ENCODE measurements around the gene YAE1. TPM values are rescaled to one million over a fixed set of nuclear protein-coding genes. Genes with fewer than 3 reads are reported as not detected.

The YAE1 gene
- total RNA-seq, 1 experiment from 2014 or later: 21.9 TPM

DNA sequence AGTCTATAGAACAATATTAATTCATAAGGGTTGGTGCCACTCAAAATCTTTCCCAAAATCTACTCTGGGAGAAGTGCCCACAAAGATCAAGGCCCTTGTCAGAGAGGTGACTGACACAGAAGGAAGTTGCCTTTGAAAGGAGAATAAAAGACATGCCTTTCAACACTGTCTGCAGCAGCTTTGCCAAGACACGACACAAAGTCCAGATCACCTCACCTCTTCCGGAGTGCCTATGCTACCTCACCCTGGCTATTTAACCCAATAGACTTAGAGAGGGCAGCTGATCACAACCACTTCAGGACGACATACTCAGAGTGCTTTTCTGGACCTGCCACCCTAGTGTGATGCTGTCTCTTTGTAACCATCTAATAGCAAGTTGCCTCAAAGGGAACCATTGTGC lies 49.0 kb upstream of the YAE1 start:
- DNase-seq (ENCODE audit: low spot score): no peak
- Mint-ChIP-seq H3K9me3 (no peaks in the 10 kb centered on the region), H3K27ac (no peak overlapping the region), H3K4me3 (no peak overlapping the region), H3K4me1 (peaks cover 9% of the 10 kb centered on the region), H3K36me3 (no peaks in the 10 kb centered on the region), H3K27me3 (ENCODE audit: low read depth) (no peaks in the 10 kb centered on the region)
- POLR2A ChIA-PET: no interaction called here
- no peak for ATAC-seq
- no peak for TF ChIP-seq SP1 (CRISPR knock-in tag; conservative IDR thresholded peaks at IDR 0.05)
- CTCF ChIA-PET: no interaction called here

DNA sequence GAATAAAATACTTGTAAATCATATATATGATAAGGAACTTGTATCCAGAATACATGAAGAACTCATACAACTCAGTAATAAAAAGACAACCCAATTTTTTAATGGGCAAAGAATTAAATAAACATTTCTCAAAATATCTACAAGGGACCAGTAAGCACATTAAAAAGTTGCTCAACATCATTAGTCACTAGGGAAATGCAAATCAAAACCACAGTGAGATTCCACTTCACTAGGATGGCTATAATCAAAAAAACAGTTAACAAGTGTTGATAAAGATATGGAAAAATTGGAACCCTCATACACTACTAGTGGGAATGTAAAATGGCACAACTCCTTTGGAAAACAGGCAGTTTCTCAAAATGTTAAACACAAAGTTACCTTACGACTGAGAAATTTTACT lies 40.3 kb upstream of the YAE1 start:
- Mint-ChIP-seq H3K9me3 (no peaks in the 10 kb centered on the region), H3K36me3 (no peaks in the 10 kb centered on the region), H3K4me1 (peaks cover 17% of the 10 kb centered on the region), H3K4me3 (no peak overlapping the region), H3K27ac (no peak overlapping the region), H3K27me3 (ENCODE audit: low read depth) (no peaks in the 10 kb centered on the region)
- DNase-seq (ENCODE audit: low spot score) (no peak), ATAC-seq (no peak)
- TF ChIP-seq ESRRA (CRISPR knock-in tag; IDR thresholded peaks at IDR 0.05; ENCODE audit: borderline replicate concordance): no peak
- TF ChIP-seq, protein P1, sequence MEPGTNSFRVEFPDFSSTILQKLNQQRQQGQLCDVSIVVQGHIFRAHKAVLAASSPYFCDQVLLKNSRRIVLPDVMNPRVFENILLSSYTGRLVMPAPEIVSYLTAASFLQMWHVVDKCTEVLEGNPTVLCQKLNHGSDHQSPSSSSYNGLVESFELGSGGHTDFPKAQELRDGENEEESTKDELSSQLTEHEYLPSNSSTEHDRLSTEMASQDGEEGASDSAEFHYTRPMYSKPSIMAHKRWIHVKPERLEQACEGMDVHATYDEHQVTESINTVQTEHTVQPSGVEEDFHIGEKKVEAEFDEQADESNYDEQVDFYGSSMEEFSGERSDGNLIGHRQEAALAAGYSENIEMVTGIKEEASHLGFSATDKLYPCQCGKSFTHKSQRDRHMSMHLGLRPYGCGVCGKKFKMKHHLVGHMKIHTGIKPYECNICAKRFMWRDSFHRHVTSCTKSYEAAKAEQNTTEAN (CRISPR knock-in tag; IDR thresholded peaks at IDR 0.05): no peak
- TF ChIP-seq GTF2I (CRISPR knock-in tag; conservative IDR thresholded peaks at IDR 0.05): no peak
- no peak for TF ChIP-seq MXD4 (CRISPR knock-in tag; IDR thresholded peaks at IDR 0.05; ENCODE audit: borderline replicate concordance)
- no peak for TF ChIP-seq FOXK1 (CRISPR knock-in tag; IDR thresholded peaks at IDR 0.05)
- TF ChIP-seq ZBTB21 (CRISPR knock-in tag; IDR thresholded peaks at IDR 0.05; ENCODE audit: borderline replicate concordance): no peak
- TF ChIP-seq, protein P2, sequence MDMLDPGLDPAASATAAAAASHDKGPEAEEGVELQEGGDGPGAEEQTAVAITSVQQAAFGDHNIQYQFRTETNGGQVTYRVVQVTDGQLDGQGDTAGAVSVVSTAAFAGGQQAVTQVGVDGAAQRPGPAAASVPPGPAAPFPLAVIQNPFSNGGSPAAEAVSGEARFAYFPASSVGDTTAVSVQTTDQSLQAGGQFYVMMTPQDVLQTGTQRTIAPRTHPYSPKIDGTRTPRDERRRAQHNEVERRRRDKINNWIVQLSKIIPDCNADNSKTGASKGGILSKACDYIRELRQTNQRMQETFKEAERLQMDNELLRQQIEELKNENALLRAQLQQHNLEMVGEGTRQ (CRISPR knock-in tag; IDR thresholded peaks at IDR 0.05): no peak
- TF ChIP-seq ZNF396 (CRISPR knock-in tag; IDR thresholded peaks at IDR 0.05; ENCODE audit: borderline replicate concordance): no peak
- TF ChIP-seq NR1H2 (CRISPR knock-in tag; IDR thresholded peaks at IDR 0.05): no peak
- TF ChIP-seq, protein P3, sequence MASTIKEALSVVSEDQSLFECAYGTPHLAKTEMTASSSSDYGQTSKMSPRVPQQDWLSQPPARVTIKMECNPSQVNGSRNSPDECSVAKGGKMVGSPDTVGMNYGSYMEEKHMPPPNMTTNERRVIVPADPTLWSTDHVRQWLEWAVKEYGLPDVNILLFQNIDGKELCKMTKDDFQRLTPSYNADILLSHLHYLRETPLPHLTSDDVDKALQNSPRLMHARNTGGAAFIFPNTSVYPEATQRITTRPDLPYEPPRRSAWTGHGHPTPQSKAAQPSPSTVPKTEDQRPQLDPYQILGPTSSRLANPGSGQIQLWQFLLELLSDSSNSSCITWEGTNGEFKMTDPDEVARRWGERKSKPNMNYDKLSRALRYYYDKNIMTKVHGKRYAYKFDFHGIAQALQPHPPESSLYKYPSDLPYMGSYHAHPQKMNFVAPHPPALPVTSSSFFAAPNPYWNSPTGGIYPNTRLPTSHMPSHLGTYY (CRISPR knock-in tag; IDR thresholded peaks at IDR 0.05): no peak
- TF ChIP-seq, protein P4, sequence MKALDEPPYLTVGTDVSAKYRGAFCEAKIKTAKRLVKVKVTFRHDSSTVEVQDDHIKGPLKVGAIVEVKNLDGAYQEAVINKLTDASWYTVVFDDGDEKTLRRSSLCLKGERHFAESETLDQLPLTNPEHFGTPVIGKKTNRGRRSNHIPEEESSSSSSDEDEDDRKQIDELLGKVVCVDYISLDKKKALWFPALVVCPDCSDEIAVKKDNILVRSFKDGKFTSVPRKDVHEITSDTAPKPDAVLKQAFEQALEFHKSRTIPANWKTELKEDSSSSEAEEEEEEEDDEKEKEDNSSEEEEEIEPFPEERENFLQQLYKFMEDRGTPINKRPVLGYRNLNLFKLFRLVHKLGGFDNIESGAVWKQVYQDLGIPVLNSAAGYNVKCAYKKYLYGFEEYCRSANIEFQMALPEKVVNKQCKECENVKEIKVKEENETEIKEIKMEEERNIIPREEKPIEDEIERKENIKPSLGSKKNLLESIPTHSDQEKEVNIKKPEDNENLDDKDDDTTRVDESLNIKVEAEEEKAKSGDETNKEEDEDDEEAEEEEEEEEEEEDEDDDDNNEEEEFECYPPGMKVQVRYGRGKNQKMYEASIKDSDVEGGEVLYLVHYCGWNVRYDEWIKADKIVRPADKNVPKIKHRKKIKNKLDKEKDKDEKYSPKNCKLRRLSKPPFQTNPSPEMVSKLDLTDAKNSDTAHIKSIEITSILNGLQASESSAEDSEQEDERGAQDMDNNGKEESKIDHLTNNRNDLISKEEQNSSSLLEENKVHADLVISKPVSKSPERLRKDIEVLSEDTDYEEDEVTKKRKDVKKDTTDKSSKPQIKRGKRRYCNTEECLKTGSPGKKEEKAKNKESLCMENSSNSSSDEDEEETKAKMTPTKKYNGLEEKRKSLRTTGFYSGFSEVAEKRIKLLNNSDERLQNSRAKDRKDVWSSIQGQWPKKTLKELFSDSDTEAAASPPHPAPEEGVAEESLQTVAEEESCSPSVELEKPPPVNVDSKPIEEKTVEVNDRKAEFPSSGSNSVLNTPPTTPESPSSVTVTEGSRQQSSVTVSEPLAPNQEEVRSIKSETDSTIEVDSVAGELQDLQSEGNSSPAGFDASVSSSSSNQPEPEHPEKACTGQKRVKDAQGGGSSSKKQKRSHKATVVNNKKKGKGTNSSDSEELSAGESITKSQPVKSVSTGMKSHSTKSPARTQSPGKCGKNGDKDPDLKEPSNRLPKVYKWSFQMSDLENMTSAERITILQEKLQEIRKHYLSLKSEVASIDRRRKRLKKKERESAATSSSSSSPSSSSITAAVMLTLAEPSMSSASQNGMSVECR (CRISPR knock-in tag; IDR thresholded peaks at IDR 0.05; ENCODE audit: borderline replicate concordance): no peak
- no peak for TF ChIP-seq CREM (CRISPR knock-in tag; IDR thresholded peaks at IDR 0.05)
- TF ChIP-seq HMGA2 (CRISPR knock-in tag; IDR thresholded peaks at IDR 0.05): no peak
- TF ChIP-seq, protein P5, sequence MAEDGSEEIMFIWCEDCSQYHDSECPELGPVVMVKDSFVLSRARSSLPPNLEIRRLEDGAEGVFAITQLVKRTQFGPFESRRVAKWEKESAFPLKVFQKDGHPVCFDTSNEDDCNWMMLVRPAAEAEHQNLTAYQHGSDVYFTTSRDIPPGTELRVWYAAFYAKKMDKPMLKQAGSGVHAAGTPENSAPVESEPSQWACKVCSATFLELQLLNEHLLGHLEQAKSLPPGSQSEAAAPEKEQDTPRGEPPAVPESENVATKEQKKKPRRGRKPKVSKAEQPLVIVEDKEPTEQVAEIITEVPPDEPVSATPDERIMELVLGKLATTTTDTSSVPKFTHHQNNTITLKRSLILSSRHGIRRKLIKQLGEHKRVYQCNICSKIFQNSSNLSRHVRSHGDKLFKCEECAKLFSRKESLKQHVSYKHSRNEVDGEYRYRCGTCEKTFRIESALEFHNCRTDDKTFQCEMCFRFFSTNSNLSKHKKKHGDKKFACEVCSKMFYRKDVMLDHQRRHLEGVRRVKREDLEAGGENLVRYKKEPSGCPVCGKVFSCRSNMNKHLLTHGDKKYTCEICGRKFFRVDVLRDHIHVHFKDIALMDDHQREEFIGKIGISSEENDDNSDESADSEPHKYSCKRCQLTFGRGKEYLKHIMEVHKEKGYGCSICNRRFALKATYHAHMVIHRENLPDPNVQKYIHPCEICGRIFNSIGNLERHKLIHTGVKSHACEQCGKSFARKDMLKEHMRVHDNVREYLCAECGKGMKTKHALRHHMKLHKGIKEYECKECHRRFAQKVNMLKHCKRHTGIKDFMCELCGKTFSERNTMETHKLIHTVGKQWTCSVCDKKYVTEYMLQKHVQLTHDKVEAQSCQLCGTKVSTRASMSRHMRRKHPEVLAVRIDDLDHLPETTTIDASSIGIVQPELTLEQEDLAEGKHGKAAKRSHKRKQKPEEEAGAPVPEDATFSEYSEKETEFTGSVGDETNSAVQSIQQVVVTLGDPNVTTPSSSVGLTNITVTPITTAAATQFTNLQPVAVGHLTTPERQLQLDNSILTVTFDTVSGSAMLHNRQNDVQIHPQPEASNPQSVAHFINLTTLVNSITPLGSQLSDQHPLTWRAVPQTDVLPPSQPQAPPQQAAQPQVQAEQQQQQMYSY (CRISPR knock-in tag; IDR thresholded peaks at IDR 0.05): no peak
- TF ChIP-seq, protein P6, sequence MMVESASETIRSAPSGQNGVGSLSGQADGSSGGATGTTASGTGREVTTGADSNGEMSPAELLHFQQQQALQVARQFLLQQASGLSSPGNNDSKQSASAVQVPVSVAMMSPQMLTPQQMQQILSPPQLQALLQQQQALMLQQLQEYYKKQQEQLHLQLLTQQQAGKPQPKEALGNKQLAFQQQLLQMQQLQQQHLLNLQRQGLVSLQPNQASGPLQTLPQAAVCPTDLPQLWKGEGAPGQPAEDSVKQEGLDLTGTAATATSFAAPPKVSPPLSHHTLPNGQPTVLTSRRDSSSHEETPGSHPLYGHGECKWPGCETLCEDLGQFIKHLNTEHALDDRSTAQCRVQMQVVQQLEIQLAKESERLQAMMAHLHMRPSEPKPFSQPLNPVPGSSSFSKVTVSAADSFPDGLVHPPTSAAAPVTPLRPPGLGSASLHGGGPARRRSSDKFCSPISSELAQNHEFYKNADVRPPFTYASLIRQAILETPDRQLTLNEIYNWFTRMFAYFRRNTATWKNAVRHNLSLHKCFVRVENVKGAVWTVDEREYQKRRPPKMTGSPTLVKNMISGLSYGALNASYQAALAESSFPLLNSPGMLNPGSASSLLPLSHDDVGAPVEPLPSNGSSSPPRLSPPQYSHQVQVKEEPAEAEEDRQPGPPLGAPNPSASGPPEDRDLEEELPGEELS (CRISPR knock-in tag; IDR thresholded peaks at IDR 0.05): no peak
- TF ChIP-seq RELA (CRISPR knock-in tag; IDR thresholded peaks at IDR 0.05; ENCODE audit: borderline replicate concordance): no peak
- TF ChIP-seq, protein P7, sequence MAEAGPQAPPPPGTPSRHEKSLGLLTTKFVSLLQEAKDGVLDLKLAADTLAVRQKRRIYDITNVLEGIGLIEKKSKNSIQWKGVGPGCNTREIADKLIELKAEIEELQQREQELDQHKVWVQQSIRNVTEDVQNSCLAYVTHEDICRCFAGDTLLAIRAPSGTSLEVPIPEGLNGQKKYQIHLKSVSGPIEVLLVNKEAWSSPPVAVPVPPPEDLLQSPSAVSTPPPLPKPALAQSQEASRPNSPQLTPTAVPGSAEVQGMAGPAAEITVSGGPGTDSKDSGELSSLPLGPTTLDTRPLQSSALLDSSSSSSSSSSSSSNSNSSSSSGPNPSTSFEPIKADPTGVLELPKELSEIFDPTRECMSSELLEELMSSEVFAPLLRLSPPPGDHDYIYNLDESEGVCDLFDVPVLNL (CRISPR knock-in tag; IDR thresholded peaks at IDR 0.05; ENCODE audit: borderline replicate concordance, low read depth): no peak
- ChIA-PET CTCF (no interaction called here), POLR2A (no interaction called here)

Measured in WTC11 (cell line).